Neuron (in vitro differentiated cells): ENCODE measurements around the gene AMOTL2.

Experiments
- H2AFZ ChIP-seq: one replicate; pipeline ENCODE4 v1.6.1; 2013; ENCODE audit warnings: low read depth, mild to moderate bottlenecking, inconsistent platforms, low read length, moderate library complexity
- H3K27me3 ChIP-seq: one replicate; pipeline ENCODE4 v1.6.1; 2013; ENCODE audit warnings: low read length; ENCODE audit not compliant: insufficient read depth
- H3K36me3 ChIP-seq: one replicate; pipeline ENCODE4 v1.6.1; 2013; ENCODE audit warnings: low read length; ENCODE audit not compliant: insufficient read depth
- H3K4me1 ChIP-seq: one replicate; pipeline ENCODE4 v1.6.1; 2013; ENCODE audit warnings: low read length; ENCODE audit not compliant: insufficient read depth
- H3K4me3 ChIP-seq: 2 replicates; pipeline ENCODE4 v1.5.1; 2013; ENCODE audit warnings: mild to moderate bottlenecking, low read length, moderate library complexity
- H3K9me3 ChIP-seq: one replicate; pipeline ENCODE4 v1.6.1; 2013; ENCODE audit warnings: low read length

Gene AMOTL2

DNA sequence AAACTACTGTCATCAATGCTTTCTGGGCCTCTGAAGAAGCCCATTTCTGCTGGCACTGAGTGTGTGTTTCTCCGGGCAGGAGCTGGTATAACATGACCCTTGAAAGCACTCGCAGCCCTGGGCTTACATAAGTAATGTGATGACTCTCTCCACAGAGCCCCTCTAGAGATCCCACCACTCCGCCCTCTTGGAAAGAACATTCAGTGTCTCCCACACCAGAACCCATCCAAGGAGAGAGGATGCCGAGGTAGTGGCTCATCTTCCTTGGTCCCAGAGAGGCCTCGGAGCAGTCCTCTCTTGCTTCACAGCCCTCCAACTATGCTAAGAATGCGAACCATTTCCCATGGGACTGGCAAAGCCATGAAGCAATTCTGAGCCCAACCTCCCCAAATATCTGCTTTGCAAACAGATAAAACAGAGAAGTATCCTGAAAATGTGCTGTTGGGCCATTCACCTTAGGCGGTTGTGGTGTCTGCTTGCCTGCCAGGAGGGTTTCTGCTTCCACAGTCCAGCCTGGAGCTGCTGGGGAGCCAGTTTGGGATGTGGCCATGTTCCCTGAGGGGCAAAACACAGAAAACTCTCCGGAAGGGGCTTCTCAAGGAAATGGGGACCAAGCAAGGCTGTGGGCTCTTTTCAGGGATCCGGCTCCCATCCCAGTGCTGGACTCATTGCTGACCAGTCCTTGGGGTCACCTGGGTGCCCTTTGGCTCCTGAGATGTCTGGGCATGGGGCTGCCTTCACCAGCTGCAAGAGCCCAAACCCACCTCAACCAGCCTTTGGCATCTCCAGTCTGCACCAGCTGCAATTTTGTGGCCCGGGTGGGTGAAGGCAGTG lies 47.3 kb downstream of the AMOTL2 start:
- Histone ChIP-seq H2AFZ (no peak overlapping the region), H3K9me3 (no peaks in the 10 kb centered on the region), H3K27me3 (no peaks in the 10 kb centered on the region), H3K4me1 (peaks cover 22% of the 10 kb centered on the region), H3K36me3 (no peaks in the 10 kb centered on the region), H3K4me3 (no peak overlapping the region)

DNA sequence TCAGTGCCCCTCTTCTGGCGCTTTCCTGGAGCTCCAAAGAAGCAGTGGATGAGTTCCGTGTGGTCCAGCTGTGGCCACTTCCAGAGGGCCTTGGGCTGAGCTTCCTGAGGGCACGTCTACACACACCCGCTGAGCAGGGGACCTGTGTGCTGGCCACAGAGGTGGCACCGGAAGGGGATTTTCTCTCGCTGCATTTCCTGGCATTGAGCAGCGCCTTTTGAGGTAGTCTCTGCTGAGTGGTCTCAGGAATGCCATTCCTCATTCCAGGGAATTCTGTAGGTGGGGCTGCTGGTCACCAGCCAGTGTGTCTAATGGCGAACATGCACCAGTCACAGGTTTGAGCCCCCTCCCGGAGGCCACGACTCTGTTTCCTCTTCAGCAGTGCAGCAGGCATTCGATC lies 48.1 kb downstream of the AMOTL2 start:
- Histone ChIP-seq H3K9me3 (no peaks in the 10 kb centered on the region), H3K27me3 (no peaks in the 10 kb centered on the region), H3K4me1 (peaks cover 13% of the 10 kb centered on the region)

DNA sequence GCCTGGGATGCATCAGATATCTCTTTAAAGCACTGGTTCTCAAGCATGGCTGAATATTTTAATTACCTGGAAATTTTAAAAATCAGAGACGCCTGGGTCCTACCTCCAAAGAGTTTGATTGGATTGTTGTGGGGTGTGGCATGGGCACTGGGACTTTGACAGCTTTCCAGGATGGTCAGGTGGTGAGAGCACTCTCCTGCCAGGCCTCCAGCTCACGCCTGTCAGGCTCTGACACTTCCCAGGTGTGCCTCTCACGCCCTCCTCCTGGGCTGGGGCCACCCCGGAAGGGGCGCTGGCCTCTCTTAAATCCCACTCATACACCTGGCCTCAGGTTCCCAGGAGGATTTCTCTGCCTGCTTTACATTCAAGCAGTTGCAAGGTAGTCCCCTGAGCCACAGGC lies 48.5 kb downstream of the AMOTL2 start:
- no peak overlapping the region for H3K4me3 ChIP-seq
- no peaks in the 10 kb centered on the region for H3K27me3 ChIP-seq
- H3K36me3 ChIP-seq, result no peaks in the 10 kb centered on the region
- H3K4me1 ChIP-seq, result peaks cover 9% of the 10 kb centered on the region
- no peak overlapping the region for H2AFZ ChIP-seq
- no peaks in the 10 kb centered on the region for H3K9me3 ChIP-seq

More for the DNA sequence above, 48.1 kb downstream of the AMOTL2 start:
- H2AFZ ChIP-seq, result no peak overlapping the region
- no peak overlapping the region for H3K4me3 ChIP-seq
- H3K36me3 ChIP-seq, result no peaks in the 10 kb centered on the region

DNA sequence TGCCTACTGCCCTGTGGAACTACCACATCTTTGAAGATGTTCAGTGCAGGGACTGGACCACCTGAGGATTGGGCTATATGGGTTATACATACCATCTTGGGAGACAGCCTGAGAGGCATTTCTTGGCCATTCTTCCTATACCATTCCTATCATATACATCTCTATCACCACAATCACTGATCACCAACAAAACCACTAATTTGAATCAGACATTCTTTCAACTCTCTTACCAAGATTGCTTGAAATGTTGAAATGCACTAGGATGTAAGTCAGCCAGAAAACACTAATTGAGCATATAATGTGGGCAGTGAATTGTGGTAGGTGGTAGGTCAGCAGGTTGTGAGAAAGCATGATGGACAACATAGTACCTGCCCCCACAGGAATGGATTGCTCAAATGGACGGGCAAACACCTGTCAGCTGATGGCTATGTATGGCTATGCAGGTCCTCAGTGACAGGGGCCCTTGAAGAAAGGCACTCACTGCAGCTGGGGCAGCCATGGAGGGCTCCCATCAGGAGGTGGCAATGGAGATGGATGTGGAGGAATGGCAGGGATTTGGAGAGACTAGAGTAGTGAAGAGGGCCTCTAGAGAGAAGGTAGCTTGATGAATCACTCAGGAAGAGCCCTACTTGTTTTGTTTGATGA lies 49.1 kb downstream of the AMOTL2 start:
- H3K9me3 ChIP-seq, result no peaks in the 10 kb centered on the region
- no peak overlapping the region for H2AFZ ChIP-seq
- no peak overlapping the region for H3K4me3 ChIP-seq
- H3K36me3 ChIP-seq, result no peaks in the 10 kb centered on the region
- no peaks in the 10 kb centered on the region for H3K27me3 ChIP-seq
- H3K4me1 ChIP-seq, result peaks cover 9% of the 10 kb centered on the region

DNA sequence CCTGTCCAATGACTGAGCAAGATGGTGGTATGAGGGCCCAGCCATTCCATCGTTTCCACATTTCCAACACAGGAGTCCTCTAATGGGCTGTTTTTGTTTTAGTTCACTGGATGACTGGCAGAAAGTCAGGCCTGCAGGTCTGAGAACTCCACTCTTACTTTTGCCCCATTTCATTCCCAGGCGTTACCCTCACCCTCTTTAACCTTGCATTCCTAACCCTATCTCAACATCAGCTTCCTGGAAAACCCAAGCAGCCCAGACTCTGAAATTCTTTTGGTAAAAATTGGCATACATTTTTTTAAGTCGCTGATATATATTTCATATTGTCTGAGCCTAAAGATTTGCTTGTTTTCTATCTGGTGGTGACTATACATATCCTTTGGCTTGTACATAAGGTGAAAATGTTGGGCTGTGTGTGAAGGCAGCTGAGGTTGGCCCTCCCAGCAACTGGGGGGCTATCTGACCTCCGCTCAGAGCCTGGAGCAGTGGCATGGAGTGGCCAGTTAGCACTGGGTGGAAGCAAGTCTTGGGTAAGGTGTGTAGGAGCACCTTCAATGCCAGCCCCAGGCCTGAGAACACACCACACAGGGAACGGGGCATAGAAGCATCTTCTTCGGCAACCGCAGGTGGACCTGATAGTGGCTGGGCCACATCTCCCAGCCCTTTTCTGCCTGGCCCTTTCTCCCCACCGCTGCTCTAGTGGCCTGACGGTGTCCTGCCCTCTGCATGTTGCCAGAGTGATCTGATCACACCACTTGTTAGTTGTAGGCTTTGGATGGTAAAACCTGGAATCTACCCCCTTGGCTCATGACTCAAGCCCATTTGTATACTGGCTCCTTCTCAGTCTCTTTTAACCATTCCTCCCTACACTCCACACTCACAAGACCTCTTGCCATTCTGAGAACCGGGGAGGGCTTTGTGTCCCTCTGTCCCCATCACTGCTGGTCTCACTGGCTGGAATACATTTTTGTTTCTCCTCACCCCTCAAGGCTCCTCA lies 50.0 kb downstream of the AMOTL2 start:
- H3K4me1 ChIP-seq, result peaks cover 9% of the 10 kb centered on the region
- H3K9me3 ChIP-seq, result no peaks in the 10 kb centered on the region
- no peaks in the 10 kb centered on the region for H3K27me3 ChIP-seq
- no peak overlapping the region for H2AFZ ChIP-seq
- no peaks in the 10 kb centered on the region for H3K36me3 ChIP-seq
- H3K4me3 ChIP-seq, result no peak overlapping the region

DNA sequence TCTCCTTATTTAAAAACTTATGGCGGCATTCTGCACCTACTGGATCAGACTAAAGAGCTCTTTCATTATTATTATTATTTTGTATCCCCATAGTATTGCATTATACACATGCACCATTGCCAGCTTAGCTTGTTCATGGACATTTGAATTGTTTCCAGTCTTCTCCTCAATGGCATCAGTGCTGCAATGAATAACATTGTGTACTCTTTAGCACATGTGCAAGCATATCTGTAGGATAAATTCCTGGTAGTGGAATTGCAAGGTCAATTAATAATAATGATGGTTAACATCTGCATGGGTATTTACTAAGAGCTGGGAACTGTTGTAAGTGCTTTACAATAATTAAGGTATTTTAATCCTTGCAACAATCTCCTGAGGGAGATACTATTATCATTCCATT lies 52.0 kb downstream of the AMOTL2 start:
- peaks cover 7% of the 10 kb centered on the region for H3K4me1 ChIP-seq
- H2AFZ ChIP-seq, result no peak overlapping the region

DNA sequence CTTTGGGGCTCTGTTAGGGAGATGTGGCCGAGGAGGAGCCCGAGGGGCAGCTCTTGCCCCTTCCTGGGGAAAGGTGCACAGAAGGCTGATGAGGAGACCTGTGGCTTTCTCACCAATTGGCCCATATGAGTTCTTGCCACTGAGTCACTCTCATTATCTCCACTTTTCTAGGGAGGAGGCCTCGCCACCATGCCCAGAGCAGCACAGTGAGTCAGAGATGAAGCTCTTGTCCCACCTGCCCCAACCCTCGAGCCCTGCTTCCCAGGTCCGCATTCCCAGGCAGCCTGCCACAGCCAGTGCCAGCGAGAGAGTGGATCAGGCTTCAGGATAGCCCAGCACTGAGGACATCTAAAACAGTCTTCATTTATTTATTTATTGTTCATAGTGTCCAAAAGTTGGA lies 53.5 kb downstream of the AMOTL2 start:
- no peaks in the 10 kb centered on the region for H3K4me1 ChIP-seq
- H2AFZ ChIP-seq, result no peak overlapping the region

More for the DNA sequence above, 52.0 kb downstream of the AMOTL2 start:
- Histone ChIP-seq H3K36me3 (no peaks in the 10 kb centered on the region), H3K9me3 (no peaks in the 10 kb centered on the region), H3K27me3 (no peaks in the 10 kb centered on the region), H3K4me3 (no peak overlapping the region)

DNA sequence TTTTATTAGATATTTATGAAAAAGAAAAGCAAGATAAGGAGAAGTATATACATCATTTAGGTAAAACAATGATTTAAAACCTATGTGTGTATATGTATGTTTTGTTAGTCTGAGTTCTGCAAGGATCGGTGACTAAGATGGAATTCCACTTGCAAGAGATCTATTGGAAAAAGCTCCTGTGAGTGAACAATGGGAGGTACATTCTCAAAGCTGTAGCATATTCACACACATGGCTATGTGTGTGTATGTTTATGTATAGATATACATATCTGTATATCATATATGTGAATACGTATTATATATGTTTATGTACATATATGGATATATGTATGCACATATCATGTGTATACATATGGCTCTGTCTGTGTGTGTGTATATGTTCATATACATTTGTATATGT lies 54.3 kb downstream of the AMOTL2 start:
- Histone ChIP-seq H3K4me1 (peaks cover 3% of the 10 kb centered on the region), H3K9me3 (no peaks in the 10 kb centered on the region), H3K4me3 (no peak overlapping the region), H3K36me3 (no peaks in the 10 kb centered on the region), H3K27me3 (no peaks in the 10 kb centered on the region), H2AFZ (no peak overlapping the region)

More for the DNA sequence above, 53.5 kb downstream of the AMOTL2 start:
- Histone ChIP-seq H3K9me3 (no peaks in the 10 kb centered on the region), H3K27me3 (no peaks in the 10 kb centered on the region), H3K4me3 (no peak overlapping the region), H3K36me3 (no peaks in the 10 kb centered on the region)

DNA sequence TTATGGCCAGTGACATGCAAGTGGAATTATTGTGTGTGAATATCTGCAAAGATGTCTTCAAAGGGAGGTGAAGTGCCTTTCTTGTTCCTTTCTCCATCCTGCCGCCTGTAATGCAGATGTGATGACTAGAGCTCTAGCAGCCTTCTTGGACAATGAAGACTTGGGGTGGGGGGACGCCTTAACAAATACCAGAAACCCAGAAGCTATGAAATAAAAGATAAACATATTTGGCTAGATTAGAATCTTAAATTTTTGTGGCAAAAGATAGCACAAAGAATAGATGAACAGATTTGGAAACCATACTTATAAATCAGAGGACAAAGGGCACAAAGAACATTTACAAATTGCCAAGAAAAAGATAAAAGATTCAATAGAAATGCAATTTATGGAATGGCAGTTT lies 56.1 kb downstream of the AMOTL2 start:
- H3K36me3 ChIP-seq, result no peaks in the 10 kb centered on the region
- H3K4me1 ChIP-seq, result peaks cover 3% of the 10 kb centered on the region
- H2AFZ ChIP-seq, result no peak overlapping the region
- no peaks in the 10 kb centered on the region for H3K27me3 ChIP-seq
- H3K9me3 ChIP-seq, result no peaks in the 10 kb centered on the region
- no peak overlapping the region for H3K4me3 ChIP-seq

DNA sequence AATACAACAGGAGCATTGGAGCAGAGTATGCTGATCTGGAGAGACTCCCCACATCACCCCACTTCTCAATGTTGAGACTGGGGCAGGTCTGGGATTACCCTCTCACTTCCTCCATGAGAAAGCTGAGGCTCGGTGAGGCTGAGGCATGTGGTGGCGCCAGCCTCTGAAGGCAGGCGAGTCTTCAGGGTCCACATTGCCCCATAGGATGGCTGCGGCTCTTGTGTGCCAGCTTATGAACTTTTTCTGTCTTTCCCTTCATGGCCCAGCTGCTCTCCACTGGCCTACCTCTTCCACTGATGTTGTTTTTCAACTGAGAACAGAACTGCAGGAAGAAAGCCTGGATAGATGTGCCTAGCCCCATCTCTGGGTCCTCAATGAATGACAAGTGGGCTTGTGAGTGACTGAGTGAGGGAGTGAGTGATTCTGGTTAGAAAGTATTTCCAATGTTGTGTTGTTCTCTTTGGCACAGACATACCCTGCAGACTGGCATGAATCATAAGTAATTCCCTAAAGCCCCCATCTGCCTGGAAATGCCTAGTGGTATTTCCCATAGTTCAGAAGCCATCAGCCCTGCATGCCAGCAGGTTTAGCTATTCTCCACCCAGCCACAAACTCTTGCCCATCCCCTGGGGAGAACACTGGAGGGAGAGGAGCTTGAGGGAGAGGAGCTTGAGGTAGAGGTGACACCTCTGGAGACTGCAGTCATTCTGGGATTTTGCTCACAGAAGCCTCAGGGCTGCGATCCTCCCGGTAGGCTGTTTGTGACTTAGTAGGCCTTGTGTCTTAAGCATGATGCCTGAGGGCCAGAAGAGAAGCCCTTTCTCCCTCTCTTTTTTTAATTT lies 56.9 kb downstream of the AMOTL2 start:
- peaks cover 3% of the 10 kb centered on the region for H3K4me1 ChIP-seq
- no peaks in the 10 kb centered on the region for H3K9me3 ChIP-seq
- H3K4me3 ChIP-seq, result no peak overlapping the region
- no peaks in the 10 kb centered on the region for H3K27me3 ChIP-seq
- H3K36me3 ChIP-seq, result no peaks in the 10 kb centered on the region
- H2AFZ ChIP-seq, result no peak overlapping the region

DNA sequence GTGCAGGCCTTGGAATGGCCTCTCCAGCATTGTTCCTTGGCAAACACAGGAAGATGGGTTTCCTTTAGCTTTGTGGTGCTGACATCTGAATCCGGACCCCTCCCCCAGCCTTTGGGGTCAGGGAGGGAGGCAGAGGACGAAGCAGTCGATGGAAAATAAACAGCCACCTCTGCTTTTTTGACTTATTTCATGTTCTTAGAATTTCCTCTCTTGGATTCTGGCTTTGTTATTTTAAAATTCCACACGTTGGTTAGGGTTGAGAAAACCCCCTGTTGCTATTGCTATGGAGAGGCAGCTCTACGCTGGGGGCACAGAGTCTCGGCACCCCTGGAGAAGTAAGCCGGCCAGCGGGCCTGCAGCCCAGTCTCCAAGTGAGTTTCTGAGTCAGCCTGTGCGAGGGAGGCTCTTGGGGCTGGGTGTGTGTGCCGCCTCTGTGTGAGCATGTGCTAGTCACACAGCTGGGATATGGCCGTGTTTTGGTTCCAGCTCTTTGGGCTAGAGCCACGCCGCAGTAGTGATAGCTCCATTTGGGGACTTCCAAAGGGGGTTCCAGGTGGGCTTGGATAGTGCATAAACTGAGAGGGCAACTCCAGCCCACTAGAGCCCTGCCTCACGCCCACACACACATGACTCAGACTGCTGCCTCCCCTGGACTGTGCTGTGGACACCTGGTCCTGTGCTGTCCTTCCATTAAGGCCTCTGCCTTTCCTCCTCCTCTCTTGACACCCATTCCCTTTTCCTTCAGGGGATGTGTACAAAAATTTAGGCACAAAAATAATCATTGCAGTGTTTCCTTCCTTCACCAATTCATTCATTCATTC lies 58.8 kb downstream of the AMOTL2 start:
- Histone ChIP-seq H3K4me1 (peaks cover 8% of the 10 kb centered on the region), H3K9me3 (no peaks in the 10 kb centered on the region), H3K27me3 (no peaks in the 10 kb centered on the region), H2AFZ (no peak overlapping the region), H3K36me3 (no peaks in the 10 kb centered on the region), H3K4me3 (no peak overlapping the region)
